Glomerular visceral epithelial cell (primary cell): ENCODE measurements around the gene A2ML1.
"Not testable (repeated sequence)": the region's sequence is repeated elsewhere in the genome, so short reads cannot be mapped to it uniquely, and the experiment has no call there.

ENCODE experiments used
- DNase-seq: peaks from one replicate; pipeline ENCODE4 v3.0.0-alpha.2; 2016; ENCODE audit errors: extremely low spot score

The A2ML1 gene

DNA sequence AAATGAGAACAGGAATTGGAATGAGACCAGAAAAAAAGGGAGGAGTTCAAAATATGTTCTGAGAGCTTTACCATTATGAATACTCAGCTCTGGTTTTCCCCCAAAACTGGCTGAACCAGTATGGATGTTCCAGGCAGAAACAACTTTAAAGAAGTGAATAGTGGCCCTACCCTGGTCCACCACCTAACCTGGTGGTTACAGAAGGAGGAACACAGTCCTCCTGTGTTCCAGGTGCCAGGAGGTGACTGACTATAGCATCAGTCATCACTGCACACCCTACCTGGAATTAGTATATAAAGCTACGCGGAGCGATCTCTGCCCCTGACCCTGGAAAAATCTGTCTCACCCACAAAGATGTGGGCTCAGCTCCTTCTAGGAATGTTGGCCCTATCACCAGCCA, at the start of gene A2ML1:
A2ML1 (plus strand) TSS at position 324 of the 400 bp plus-strand sequence; CDS start at position 355, 31 bp downstream.
- no peak for DNase-seq

GRCh38 chr12:8773461-8773860, 49.0 kb upstream of the A2ML1 start:
- no peak for DNase-seq

GRCh38 chr12:8779281-8779680, 43.1 kb upstream of the A2ML1 start:
- DNase-seq = no peak

GRCh38 chr12:8779862-8780261, 42.6 kb upstream of the A2ML1 start:
- DNase-seq = no peak

DNA sequence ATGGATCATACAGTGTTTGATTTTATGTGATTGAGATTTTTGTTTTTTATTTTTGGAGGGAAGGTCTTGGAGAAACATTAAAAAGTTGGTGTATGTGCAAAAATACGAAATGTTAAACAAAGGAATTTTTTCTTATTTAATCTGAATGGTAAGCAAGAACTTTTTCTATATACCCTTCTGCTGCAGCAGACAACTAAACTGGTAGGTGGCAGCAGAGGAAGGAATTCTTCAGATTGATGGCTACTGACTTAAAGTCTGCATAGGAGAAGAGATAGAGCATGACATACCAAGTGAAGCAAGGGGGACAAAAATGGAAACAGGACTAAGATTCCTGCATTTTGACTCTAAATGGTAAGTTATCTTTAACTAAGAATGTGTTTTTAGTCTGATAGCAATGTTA, 42.0 kb upstream of the A2ML1 start:
- DNase-seq = peak; percentile 17

DNA sequence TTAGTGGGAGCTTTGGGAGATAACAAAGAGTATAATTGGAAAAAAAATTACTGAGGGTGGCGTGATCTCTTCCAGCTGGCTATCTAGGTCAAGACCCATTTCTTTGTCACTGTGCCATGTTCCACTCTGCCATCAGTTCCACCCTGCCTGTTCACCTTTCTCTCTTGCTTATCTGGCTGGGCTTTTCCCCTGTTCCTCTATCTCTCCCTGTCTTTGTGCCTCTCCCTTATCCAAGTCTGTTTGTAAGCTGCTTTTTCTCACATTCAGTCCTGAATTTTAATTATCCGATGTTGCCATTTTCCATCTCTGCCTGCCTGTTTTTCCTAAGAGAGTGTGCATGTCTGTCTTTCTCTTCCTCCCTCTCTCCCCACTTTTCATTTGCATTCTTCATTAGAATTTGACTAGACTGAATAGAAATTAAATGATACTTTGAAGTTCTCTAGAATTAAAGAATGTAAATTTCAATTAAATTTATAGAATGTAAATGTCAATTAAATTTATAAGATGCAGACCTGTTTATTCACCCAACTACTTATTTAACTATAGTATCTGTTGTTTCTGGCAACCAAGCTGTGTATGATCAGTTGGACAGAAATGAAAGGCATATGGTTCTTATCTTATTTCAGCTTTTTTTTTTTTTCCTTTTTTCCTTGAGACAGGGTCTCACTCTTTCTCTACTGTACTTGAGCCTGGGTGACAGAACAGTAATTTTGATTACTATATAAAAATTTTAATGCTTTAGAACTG, 40.9 kb upstream of the A2ML1 start:
- DNase-seq = no peak

GRCh38 chr12:8784290-8784888, 38.0 kb upstream of the A2ML1 start:
- DNase-seq = no peak

DNA sequence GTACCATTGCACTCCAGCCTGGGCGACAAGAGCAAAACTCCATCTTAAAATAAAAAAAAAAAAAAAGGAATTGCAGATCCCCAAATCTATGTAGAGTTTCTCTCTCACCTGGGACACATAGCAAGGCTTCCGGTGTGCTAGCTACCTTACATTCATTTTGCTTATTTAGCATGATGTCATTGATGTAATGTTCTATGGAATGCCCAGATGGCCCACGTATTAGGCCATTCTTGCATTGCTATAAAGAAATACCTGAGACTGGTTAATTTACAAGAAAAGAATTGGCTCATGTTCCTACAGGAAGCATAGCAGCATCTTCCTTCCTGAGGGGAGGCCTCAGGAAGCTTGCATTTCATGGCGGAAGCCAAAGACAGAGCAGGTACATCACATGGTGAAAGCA, 36.9 kb upstream of the A2ML1 start:
- no peak for DNase-seq

GRCh38 chr12:8787206-8787605, 35.2 kb upstream of the A2ML1 start:
- DNase-seq = not testable (repeated sequence)

GRCh38 chr12:8788706-8789105, 33.7 kb upstream of the A2ML1 start:
- DNase-seq = not testable (repeated sequence)

DNA sequence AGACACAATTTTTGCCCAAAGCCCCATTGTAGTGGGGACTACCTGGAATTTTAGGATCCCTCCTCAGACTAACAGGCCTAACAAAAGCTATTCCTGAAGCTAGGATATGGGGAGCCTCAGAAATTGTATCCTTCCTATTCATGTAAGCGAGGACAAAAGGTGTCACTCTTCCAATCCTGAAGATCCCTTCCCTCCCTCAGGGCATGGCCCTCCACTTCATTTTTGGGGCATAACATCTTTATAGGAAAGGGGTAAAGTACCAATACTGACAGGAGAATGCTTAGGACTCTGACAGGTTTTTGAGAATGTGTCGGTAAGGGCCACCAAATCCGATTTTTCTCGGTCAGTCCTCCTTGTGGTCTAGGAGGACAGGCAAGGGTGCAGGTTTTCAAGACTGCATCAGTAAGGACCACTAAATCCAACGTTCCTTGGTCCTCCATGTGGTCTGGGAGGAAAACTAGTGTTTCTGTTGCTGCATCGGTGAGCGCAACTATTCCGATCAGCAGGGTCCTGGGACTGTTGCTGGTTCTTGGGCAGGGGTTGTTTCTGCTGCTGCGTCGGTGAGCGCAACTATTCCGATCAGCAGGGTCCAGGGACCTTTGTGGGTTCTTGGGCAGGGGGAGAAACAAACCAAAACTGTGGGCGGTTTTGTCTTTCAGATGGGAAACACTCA, 32.9 kb upstream of the A2ML1 start:
- not testable (repeated sequence) for DNase-seq

DNA sequence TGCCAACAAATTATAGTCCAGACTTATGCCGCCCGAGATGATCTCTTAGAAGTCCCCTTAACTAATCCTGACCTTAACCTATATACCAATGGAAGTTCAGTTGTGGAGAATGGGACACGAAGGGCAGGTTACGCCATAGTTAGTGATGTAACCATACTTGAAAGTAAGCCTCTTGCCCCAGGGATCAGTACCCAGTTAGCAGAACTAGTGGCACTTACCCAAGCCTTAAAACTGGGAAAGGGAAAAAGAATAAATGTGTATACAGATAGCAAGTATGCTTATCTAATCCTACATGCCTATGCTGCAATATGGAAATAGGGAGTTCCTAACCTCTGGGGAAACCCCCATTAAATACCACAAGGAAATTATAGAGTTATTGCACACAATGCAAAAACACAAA, 29.2 kb upstream of the A2ML1 start:
- DNase-seq = not testable (repeated sequence)

GRCh38 chr12:8794611-8795010, 27.8 kb upstream of the A2ML1 start:
- DNase-seq = not testable (repeated sequence)

DNA sequence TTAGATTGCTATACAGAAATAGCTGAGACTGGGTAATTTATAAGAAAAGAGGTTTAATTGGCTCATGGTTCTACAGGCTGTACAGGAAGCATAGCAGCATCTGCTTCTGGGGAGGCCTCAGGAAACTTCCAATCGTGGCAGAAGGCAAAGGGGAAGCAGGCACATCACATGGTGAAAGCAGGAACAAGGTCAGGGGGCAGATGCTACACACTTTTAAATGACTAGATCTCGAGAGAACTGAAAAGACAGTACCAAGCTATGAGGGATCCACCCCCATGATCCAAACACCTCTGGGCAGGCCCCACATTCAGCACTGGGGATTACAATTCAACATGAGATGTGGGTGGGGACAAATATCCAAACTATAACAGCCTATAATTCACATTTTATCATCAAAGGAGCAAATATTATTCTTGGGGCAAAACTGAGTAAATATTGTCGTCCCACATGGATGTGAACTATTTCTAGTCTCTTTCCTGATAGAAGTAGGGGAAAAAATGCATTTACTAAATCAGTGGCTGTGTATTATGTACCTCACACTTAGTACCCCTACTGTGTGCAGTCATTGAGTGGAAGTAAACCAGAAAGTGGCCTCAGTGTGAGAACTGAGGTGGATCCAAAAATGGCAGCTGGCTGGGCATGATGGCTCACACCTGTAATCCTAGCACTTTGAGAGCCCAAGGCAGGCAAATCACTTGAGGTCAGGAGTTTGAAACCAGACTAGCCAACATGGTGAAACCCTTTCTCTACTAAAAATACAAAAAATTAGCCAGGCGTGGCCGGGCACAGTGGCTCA, 25.4 kb upstream of the A2ML1 start:
- no peak for DNase-seq

- DNase-seq = not testable (repeated sequence)
Measured at GRCh38 chr12:8801213-8801612, 21.2 kb upstream of the A2ML1 start.

DNA sequence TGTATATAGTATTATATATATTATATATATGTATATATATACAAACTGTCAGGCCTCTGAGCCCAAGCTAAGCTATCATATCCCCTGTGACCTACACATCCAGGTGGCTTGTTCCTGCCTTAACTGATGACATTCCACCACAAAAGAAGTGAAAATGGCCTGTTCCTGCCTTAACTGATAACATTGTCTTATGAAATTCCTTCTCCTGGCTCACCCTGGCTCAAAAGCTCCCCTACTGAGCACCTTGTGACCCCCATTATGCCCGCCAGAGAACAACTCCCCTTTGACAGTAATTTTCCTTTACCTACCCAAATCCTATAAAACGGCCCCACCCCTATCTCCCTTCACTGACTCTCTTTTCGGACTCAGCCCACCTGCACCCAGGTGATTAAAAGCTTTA, 17.6 kb upstream of the A2ML1 start:
- not testable (repeated sequence) for DNase-seq

DNA sequence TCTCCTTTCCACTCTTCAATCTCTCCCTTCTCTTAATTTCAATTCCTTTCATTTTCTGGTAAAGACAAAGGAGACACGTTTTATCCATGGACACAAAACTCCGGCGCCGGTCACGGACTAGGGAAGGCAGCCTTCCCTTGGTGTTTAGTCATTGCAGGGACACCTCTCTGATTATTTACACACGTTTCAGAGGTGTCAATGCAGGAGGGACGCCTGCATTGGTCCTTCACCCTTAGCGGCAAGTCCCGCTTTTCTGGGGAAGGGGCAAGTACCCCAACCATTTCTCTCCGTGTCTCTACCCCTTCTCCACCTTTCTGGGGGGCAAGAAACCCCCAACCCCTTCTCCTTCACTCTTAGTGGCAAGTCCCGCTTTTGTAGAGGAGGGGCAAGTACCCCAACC, 16.9 kb upstream of the A2ML1 start:
- DNase-seq = not testable (repeated sequence)

DNA sequence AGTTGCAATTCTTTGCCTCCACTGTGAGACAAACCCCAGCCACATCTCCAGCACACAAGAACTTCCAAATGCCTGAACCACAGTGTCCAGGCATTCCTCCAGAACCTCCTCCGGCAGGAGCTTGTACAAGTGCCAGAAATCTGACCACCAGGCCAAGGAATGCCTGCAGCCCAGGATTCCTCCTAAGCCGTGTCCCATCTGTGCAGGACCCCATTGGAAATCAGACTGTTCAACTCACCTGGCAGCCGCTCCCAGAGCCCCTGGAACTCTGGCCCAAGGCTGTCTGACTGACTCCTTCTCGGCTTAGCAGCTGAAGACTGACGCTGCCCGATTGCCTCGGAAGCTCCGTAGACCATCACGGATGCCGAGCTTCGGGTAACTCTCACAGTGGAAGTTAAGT, 15.3 kb upstream of the A2ML1 start:
- not testable (repeated sequence) for DNase-seq

DNA sequence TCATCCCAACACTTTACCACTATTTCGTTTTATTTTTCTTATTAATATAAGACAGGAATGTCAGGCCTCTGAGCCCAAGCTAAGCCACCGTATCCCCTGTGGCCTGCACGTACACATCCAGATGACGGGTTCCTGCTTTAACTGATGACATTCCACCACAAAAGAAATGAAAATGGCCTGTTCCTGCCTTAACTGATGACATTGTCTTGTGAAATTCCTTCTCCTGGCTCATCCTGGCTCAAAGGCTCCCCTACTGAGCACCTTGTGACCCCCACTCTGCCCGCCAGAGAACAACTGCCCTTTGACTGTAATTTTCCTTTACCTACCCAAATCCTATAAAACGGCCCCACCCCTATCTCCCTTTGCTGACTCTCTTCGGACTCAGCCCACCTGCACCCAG, 12.3 kb upstream of the A2ML1 start:
- DNase-seq = not testable (repeated sequence)

DNA sequence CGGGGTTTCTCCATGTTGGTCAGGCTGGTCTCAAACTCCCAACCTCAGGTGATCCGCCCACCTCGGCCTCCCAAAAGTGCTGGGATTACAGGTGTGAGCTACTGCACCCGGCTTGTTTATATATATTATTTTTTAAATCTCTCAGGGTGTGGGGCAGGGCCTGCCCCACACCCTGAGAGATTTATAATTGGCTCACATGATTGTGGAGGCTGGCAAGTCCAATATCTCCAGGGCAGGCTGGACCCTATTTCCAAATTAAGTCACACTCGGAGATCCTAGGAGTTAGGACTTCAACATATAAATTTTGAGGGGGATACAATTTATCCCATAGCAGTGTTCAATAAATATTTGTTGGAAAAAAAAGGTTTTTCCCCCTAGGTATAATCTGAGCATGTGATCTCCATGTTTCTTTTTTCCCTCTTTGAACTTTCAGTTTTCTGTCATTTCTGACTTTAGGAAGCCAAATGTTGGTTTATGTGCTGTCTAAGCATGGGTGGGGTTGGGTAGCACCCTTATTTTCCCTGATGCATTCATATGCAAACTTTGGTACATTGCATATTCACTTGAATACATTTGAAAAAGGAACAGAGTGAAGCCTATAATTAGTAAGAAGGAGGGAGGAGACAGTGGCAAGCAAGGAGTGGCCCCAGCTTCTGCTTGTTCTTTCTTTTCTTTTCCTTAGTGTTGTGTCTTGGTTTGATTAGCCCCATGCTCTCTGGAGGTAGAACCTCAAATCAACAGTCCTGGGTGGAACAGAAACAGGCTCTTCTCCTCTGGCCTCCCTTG, 8.7 kb upstream of the A2ML1 start:
- no peak for DNase-seq

- DNase-seq = no peak
Measured at GRCh38 chr12:8816448-8817050, 5.9 kb upstream of the A2ML1 start.
